ENCODE data around the gene PIK3R6. TPM values are rescaled to one million over a fixed set of nuclear protein-coding genes. Genes with fewer than 3 reads are reported as not detected.

The PIK3R6 gene
- total RNA-seq, 1 experiment from 2014 or later, result not detected

DNA sequence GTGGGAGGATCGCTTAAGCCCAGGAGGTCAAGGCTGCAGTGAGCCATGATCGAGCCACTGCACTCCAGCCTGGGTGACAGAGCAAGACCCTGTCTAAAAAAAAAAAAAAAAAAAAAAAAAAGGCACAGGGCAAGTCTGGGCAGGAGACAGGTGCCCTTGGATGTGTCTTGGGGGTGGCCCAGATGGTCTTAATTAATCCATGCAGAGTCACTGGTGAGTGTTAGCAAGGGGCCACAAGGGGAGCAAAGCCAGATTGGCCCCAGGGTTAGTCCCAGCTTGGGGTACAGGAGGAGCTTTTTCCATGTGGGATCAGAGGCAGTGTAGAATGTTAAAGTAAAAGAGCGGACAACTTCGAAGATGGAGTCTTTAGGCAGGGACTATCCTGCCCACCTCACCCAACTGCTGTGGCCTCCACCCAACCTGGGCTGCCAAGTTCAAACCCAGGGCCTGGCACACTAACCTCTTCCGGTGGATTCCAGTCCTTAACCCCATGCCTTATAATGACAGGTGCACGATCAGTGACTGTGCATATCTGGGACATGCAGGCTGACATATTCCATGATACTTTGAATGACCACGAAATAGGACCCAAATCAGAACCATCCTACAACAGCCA lies 36.1 kb downstream of the PIK3R6 start:
- Histone ChIP-seq H3K4me1 (ENCODE audit: insufficient read depth, low read length) (no peaks in the 10 kb centered on the region), H3F3A (ENCODE audit: low read length, unreplicated experiment) (no peaks in the 10 kb centered on the region), H3K79me2 (ENCODE audit: low read length) (no peaks in the 10 kb centered on the region), H3K9me3 (ENCODE audit: low read length) (no peaks in the 10 kb centered on the region), H3K4me3 (ENCODE audit: low read length) (no peak overlapping the region), H2AFZ (ENCODE audit: low read length) (no peak overlapping the region), H3K27me3 (ENCODE audit: low read length) (no peaks in the 10 kb centered on the region), H4K20me1 (ENCODE audit: low read length) (no peaks in the 10 kb centered on the region), H3K4me2 (ENCODE audit: low read length) (no peak overlapping the region), H3K9me2 (replicated peaks; ENCODE audit: low read length) (no peaks in the 10 kb centered on the region), H3K36me3 (ENCODE audit: low read depth, low read length) (no peaks in the 10 kb centered on the region), H3K27ac (ENCODE audit: low read length) (no peak overlapping the region), H3K9ac (ENCODE audit: low read length) (no peak overlapping the region)
- ATAC-seq (no peak), DNase-seq (no peak)
- no TSS peak for BruUV-seq (replicated peaks)
- intact Hi-C loops (cut with micrococcal nuclease), result no loop called here
- CTCF ChIA-PET, result no interaction called here
- POLR2A ChIA-PET (ENCODE audit: unreplicated experiment), result no interaction called here
- TF ChIP-seq EZH2 (IDR thresholded peaks at IDR 0.05; ENCODE audit: low read length, unreplicated experiment), result no peak
- TF ChIP-seq, protein P1, sequence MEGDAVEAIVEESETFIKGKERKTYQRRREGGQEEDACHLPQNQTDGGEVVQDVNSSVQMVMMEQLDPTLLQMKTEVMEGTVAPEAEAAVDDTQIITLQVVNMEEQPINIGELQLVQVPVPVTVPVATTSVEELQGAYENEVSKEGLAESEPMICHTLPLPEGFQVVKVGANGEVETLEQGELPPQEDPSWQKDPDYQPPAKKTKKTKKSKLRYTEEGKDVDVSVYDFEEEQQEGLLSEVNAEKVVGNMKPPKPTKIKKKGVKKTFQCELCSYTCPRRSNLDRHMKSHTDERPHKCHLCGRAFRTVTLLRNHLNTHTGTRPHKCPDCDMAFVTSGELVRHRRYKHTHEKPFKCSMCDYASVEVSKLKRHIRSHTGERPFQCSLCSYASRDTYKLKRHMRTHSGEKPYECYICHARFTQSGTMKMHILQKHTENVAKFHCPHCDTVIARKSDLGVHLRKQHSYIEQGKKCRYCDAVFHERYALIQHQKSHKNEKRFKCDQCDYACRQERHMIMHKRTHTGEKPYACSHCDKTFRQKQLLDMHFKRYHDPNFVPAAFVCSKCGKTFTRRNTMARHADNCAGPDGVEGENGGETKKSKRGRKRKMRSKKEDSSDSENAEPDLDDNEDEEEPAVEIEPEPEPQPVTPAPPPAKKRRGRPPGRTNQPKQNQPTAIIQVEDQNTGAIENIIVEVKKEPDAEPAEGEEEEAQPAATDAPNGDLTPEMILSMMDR (conservative IDR thresholded peaks at IDR 0.05; ENCODE audit: low read depth, low read length), result no peak
- no peak for TF ChIP-seq EZH2phosphoT487 (IDR thresholded peaks at IDR 0.05; ENCODE audit: borderline replicate concordance, low read length)

DNA sequence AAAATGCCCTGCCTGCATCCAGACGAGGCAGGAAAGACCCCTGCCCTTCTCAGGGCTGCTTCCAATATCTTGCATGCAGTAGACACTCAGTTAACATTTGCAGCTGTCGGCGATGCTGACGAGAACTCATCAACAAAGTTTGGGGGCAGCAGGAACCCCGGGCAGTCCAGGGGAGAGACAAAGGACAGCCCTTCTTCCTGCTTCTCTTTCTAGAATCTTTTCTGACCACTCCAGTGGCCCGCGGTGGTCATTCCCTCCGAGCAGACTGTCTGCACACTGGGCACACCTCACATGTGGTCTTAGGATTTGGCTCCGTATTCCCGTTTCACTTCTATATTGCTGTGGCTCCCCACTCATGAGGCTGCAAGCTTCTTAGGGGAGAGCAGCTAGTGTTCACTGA lies 37.3 kb downstream of the PIK3R6 start:
- Histone ChIP-seq H3K9me3 (ENCODE audit: low read length) (no peaks in the 10 kb centered on the region), H3K4me1 (ENCODE audit: insufficient read depth, low read length) (no peaks in the 10 kb centered on the region), H3K9me2 (replicated peaks; ENCODE audit: low read length) (no peaks in the 10 kb centered on the region), H3K27ac (ENCODE audit: low read length) (no peak overlapping the region), H3K4me3 (ENCODE audit: low read length) (no peak overlapping the region), H3K9ac (ENCODE audit: low read length) (no peak overlapping the region), H2AFZ (ENCODE audit: low read length) (no peak overlapping the region), H3K27me3 (ENCODE audit: low read length) (no peaks in the 10 kb centered on the region), H3K4me2 (ENCODE audit: low read length) (no peak overlapping the region), H3F3A (ENCODE audit: low read length, unreplicated experiment) (no peaks in the 10 kb centered on the region), H3K36me3 (ENCODE audit: low read depth, low read length) (no peaks in the 10 kb centered on the region), H4K20me1 (ENCODE audit: low read length) (no peaks in the 10 kb centered on the region), H3K79me2 (ENCODE audit: low read length) (no peaks in the 10 kb centered on the region)
- TF ChIP-seq EZH2phosphoT487 (IDR thresholded peaks at IDR 0.05; ENCODE audit: borderline replicate concordance, low read length) (no peak), EZH2 (IDR thresholded peaks at IDR 0.05; ENCODE audit: low read length, unreplicated experiment) (no peak)
- TF ChIP-seq, protein P1 (conservative IDR thresholded peaks at IDR 0.05; ENCODE audit: low read depth, low read length), result no peak
- intact Hi-C loops (cut with micrococcal nuclease), result no loop called here
- DNase-seq (no peak), ATAC-seq (no peak)
- ChIA-PET CTCF (no interaction called here), POLR2A (ENCODE audit: unreplicated experiment) (no interaction called here)
- no TSS peak for BruUV-seq (replicated peaks)

DNA sequence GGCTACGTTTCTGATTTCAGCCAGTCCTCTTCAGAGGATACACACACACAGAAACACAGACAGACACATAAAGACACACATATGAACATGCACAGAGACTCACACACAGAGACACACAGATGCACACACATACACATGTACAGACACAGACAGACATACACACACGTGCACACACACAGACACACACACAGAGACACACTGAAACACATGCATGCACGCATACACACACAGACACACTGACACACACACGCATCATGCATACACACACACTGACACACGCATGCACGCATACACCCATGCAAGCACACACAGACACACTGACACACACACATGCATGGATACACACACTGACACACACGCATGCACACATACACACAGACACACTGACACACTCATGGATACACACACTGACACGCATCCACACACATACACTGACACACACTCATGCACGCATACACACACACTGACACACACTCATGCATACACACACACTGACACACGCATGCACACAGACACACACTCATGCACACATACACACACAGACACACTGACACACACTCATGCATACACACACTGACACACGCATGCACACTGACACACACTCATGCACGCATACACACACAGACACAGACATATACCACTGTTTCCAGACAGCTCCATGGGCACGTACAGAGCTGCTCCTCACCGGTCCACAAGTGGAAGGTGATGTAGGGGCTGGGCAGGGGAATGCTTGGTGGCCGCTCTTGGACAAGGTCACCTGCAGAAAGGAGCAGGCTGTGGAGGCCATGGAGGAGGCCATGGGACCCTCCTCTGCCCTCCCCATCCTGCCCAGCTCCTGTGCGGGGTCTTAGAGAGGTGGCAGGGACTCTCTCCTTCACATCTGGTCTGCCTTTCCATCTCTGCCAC lies 38.2 kb downstream of the PIK3R6 start:
- POLR2A ChIA-PET (ENCODE audit: unreplicated experiment), result no interaction called here
- no peaks in the 10 kb centered on the region for H3K27me3 ChIP-seq (ENCODE audit: low read length)
- BruUV-seq (replicated peaks), result no TSS peak

More for the DNA sequence above, 38.2 kb downstream of the PIK3R6 start:
- Histone ChIP-seq H3K79me2 (ENCODE audit: low read length) (no peaks in the 10 kb centered on the region), H3K4me3 (ENCODE audit: low read length) (no peak overlapping the region), H3K9me3 (ENCODE audit: low read length) (no peaks in the 10 kb centered on the region), H3K27ac (ENCODE audit: low read length) (no peak overlapping the region), H3F3A (ENCODE audit: low read length, unreplicated experiment) (no peaks in the 10 kb centered on the region), H3K9ac (ENCODE audit: low read length) (no peak overlapping the region), H4K20me1 (ENCODE audit: low read length) (no peaks in the 10 kb centered on the region), H3K4me2 (ENCODE audit: low read length) (no peak overlapping the region), H2AFZ (ENCODE audit: low read length) (no peak overlapping the region), H3K4me1 (ENCODE audit: insufficient read depth, low read length) (no peaks in the 10 kb centered on the region), H3K36me3 (ENCODE audit: low read depth, low read length) (no peaks in the 10 kb centered on the region), H3K9me2 (replicated peaks; ENCODE audit: low read length) (no peaks in the 10 kb centered on the region)
- TF ChIP-seq, protein P1 (conservative IDR thresholded peaks at IDR 0.05; ENCODE audit: low read depth, low read length), result no peak
- TF ChIP-seq EZH2 (IDR thresholded peaks at IDR 0.05; ENCODE audit: low read length, unreplicated experiment), result no peak
- TF ChIP-seq EZH2phosphoT487 (IDR thresholded peaks at IDR 0.05; ENCODE audit: borderline replicate concordance, low read length), result no peak
- ATAC-seq (no peak), DNase-seq (no peak)
- CTCF ChIA-PET, result no interaction called here
- intact Hi-C loops (cut with micrococcal nuclease), result no loop called here

Data from PC-3 (cell line).